ENCODE results near the gene FAM53A. TPM values are rescaled to one million over a fixed set of nuclear protein-coding genes. Genes with fewer than 3 reads are reported as not detected.
"Not testable (repeated sequence)": the region's sequence is repeated elsewhere in the genome, so short reads cannot be mapped to it uniquely, and the experiment has no call there.

The FAM53A gene
- total RNA-seq, 1 experiment from 2014 or later = 1.3 TPM

DNA sequence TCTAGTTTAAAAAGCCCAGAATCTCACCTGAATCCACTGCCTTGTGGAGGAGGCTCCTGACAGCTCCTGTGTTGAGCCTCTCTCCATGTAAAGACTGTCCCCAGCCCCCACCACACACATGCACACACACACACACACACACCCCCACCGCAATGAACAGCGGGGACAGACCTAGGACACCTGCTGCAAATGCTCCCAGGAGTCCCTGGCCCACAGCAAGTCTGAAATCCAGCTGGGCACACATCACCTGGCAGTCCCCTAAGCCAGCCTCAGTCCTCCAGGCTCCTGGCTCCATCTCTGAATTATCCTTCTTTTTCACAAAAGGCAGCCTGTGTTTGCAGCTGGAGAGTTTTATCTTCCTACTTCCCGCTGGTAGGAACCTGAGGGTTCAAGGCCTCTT, 6.6 kb upstream of the FAM53A start:
- no peak for DNase-seq (ENCODE audit: extremely low read depth, low read depth)

DNA sequence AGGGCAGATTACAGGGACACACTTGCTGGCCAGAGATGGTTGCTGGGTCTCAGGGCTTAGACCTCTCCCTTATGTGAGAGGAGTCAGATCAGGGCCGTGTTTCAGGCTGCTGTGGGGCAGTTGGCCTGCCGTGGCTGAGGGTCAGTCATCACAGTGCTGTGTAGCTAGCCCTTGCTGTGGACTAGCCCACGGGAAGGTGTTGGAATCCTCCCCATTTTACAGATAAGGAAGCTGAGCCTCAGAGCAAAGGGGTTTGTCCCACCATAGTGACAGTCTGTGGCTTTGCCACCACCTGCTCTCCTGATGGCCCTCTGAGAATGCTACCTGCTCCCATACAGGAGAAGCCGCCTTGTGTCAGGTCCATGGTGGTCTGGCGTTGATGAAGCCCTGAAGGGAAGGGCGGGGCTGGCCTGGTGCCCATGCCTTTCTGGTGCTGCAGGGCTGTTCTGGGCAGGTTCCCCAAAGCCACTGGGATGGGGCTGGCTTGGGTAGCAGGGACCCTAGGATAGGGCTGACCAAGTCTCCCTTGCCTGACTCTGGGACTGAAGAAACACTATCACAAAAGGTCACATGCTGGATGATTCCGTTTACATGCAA, 2.4 kb upstream of the FAM53A start:
- DNase-seq (ENCODE audit: extremely low read depth, low read depth) = no peak

DNA sequence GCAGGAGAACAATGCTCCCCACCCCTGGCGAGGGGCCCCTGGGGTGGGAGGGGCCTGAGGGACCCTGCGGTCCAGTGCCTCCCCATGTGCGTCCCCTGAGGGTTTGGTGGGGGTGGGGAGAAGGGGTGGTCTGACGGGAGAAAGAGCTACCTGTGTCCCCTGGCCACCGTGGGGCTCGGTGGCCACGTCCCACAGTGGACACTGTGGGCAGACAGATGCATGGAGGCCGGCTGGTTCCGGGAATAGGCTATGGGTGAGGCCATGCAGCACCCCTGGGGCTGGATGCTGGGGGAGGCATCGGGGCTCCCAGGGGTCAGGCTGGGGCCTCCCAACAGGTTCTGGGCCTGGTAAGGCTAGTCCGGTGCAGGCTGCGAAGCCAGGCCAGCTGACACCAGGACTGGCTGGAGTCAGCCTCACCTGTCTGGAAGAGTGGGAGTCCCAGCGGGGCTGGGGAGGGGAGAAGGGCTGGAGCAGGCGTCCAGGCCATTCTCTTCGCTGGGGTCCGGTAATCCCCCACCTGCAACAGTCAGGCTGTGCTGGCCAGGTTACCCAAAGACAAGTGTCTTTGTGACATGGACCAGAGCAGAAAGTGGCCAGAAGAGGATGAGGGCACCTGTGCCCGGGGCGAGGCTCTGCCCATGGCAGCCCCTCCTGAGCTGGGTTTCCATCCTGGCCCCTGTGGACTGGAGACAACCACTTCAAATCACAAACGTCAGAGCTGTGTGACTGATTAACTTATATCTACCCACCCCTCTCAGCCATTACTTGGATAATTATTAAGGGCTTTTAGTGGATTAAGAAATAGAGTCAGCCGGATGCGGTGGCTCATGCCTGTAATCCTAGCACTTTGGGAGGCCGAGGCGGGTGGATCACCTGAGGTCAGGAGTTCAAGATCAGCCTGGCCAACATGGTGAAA, 1.4 kb upstream of the FAM53A start:
- no peak for DNase-seq (ENCODE audit: extremely low read depth, low read depth)

DNA sequence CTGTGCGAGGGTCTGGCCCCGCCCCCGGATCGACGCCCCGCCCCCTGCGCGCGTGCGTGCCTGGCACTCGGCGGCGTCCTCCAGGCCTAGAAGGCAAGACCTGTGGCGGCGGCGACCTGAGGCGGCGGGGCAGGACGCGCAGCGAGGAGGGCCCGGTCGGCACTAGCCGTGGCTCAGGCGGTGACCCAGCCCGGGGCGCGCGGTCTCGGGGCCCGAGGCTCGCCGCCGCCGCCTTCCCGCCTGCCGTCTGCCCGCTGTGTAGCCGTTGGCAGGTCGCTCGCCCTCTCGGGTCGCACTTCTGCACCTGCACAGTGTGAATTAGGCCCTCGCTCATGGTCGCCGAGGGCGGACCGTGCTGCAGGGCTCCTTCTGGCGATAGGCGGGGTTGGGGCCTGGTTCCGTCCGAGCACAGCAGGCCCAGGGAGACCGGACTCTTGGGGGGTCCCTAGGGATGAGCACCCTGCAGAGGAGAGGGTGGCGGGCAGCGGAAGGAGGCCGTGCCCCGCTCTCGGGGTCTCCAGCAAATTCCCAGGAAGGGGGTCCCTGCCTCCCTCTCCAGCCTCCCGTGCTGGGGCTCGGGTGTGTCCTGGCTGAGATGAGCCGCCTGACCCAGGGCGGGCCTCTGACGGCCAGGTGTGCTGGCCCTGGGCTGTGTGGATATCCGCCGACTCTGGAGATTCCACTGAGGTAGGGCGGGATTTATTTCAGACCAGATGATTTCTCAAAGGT, 557 bp upstream of the FAM53A start:
- no peak for DNase-seq (ENCODE audit: extremely low read depth, low read depth)

DNA sequence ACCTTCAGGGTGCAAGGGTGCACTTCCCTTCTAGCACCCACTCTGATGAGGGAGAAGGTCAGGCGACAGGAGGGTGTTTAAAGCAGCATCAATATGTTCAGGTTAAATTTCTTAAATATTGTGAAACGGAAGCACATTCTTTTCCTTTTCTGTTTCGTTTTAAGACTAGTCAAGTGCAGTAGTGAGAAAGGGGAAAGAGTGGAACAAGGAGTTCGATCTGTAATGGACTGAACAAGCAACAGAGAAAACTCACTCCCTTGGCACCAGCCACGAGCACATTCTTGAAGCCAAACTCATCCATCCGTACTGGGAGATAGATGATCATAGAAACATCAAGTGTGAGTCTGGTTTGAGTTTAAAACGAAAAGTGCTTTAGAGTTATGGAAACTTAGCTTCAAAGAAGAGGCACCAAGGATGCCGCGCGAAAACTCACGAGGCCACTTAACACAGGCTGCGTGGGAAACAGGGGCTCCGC, 815 bp downstream of the FAM53A start:
- DNase-seq (ENCODE audit: extremely low read depth, low read depth) = no peak

DNA sequence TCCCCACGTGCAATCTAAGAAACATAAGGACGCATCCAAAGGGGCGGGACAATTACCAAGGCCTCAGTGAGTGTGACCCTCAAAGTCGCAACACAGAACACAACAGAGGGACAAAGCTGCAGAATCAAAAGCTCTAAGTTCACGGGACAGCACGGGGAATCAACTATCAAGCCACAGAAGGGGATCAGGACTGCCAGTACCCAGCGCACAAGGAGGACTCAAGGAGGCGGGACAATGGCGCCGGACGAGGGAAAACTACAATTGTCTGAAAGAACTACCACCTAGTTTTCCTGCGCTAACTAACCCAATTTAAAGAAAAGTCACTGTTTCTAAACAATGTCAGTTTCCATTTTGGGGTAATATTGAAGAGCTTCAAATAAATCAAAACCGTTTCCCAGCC, 1.3 kb downstream of the FAM53A start:
- DNase-seq (ENCODE audit: extremely low read depth, low read depth) = no peak

DNA sequence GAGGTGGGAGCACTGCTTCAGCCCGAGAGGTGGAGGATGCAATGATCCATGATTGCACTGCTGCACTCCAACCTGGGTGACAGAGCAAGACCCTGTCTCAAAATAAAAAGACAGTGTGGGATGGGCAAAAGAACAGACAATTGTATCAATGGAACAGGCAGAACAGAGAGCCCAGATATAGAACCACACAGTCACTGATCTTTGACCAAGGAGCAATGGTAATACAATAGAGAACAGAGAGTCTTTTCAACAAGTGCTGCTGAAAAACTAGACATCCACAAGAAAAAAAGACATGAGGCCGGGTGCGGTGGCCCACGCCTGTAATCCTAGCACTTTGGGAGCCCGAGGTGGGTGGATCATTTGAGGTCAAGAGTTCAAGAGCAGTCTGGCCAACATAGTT, 5.9 kb downstream of the FAM53A start:
- no peak for DNase-seq (ENCODE audit: extremely low read depth, low read depth)

DNA sequence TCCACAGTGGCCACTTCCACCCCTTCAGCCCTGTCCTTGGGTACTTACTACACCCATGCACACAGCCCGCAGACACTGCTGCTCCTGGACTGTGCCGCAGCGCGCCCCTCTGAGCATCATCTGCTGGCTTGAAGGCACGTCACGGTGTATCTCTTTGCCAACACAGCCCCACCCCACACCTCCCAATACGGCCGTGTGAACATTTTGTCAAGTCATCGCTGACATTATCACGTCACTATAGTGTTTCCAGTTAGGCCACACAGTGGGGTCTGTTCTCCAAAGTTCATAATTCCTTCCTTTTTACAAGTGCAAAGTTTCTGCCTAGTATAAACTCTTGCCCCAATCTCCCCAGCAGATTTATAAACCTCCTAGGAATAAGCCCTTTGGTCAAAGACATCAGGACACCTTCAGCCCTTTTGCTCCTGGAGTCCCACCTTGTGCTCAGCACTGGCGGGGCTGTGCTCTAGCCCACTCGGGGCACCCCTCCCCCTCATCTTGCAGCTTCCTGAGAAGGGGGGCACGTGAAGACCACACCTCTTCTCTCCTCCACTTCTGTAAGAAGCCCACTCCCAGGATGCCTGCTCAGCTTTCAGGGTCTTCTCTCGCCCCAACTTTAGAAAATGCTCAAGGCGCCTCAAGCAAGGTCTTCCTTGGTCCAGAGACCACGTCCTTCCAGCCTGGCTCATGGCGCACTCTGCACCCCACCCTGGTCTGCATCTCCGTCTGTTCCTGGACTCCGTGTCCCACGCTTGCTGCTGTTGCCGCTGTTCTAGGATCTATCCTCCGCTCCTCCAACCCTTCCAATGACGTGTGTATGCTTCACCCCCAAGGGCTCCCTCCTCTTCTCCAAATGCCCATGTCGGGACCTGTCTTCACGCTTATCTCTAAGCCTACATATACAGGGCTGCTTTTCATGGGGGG, 7.2 kb downstream of the FAM53A start:
- DNase-seq (ENCODE audit: extremely low read depth, low read depth) = peak; percentile 42

DNA sequence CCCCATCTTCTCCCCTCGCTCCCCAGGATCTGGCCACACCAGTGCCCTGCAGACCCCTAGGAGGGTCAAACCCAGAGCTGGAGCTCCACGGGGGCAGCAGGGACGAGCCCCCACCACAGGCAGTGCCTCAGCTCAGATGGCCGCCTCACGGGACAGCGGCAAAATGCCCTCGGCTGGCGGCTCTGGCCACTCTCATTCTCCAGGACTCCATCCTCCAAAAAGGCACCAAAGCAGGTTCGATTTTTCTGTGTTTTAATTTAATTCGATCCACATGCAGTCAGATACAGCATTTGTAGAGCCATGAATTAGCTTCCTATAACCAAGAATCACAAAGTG, 8.3 kb downstream of the FAM53A start:
- DNase-seq (ENCODE audit: extremely low read depth, low read depth) = no peak

DNA sequence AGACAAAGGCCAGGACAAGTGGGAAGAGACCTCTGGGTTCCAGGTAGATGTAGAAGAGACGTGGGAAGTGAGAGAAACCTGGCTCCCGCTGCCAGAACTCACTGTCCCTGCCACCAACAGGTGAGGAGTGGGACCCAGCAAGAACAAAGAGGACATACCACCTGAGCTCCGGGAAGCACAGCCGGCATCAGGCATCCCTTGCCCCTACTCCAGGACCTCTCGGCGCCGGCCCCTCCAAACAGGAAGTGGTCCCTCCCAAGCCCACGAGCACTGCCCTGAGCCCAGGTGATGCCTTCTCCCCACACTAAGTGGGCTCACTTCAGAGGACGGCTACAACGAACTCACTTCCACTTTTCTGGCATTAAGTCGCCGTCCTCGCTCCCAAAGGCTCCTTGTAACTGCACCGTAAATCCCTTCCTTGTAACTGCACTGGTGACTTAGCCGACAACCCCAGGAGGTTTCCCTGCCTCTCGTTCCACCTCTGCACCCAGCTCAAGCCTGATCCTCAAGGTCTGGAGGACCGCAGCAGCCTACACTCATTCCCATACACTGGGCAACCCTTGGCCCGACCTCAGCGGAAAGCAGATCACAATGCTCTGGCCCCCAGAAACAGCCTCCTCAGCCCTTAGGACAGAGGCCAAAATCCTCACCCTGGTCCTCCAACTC, 8.8 kb downstream of the FAM53A start:
- DNase-seq (ENCODE audit: extremely low read depth, low read depth) = no peak

DNA sequence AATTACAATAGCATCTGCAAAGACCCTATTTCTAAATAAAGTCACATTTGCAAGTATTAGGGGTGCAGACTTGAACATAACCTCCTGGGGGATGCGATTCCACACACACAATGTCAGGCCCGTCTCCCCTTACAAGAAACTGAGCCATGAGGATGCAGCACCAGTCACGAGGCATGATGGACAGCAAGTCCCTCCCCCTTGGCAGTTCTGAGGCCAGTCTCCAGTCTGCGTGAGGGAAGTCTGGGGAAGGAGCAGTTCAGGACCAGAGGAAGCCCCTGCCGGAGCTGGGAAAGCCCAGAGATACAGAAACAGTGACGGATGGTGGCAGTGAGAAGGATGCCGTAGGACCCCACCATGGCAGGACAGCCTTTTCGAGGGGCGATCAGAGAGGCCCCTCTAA, 9.4 kb downstream of the FAM53A start:
- DNase-seq (ENCODE audit: extremely low read depth, low read depth) = no peak

DNA sequence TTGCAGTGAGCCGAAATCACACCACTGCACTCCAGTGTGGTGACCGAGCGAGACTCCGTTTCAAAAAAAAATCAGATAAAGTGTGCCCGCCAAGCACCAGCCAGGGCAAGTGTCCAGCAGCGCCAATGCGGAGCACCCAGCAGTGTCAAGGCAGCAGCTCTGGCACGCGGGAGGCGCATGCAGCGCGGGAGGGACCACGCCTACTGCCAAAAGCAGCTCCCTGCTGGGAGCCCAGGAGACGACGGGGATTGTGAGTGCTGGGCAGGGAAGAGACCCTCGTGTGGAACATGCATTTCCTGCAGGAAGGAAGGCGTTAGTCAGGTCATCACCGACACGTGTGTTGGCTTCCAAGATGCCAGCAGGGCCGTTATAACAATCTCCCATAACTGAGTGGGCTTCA, 10.4 kb downstream of the FAM53A start:
- DNase-seq (ENCODE audit: extremely low read depth, low read depth) = no peak

DNA sequence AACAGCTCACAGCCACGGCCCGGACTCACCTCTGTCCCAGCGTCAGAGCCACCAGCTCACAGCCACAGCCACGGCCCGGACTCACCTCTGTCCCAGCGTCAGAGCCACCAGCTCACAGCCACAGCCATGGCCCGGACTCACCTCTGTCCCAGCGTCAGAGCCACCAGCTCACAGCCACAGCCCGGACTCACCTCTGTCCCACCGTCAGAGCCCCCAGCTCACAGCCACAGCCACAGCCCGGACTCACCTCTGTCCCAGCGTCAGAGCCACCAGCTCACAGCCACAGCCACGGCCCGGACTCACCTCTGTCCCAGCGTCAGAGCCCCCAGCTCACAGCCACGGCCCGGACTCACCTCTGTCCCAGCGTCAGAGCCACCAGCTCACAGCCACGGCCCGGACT, 13.1 kb downstream of the FAM53A start:
- not testable (repeated sequence) for DNase-seq (ENCODE audit: extremely low read depth, low read depth)

DNA sequence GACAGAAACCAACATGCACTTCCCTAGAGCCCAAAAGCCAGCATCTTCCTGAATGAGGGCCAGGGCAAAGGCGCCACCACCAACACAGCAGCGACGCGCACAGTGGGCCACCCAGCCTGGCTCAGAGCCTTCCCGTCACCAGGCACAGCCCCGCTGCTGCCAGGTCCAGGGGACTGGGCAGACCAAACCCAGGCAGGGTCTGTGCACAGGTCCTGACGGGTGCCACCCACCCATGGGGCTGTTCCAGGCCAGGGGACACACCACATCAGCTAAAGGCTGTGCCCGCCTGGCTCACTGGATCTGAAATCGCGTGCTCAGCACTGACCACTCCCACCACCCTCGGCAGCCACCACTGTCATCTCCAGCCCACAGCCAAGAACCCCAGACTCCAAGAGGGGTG, 13.8 kb downstream of the FAM53A start:
- no peak for DNase-seq (ENCODE audit: extremely low read depth, low read depth)

DNA sequence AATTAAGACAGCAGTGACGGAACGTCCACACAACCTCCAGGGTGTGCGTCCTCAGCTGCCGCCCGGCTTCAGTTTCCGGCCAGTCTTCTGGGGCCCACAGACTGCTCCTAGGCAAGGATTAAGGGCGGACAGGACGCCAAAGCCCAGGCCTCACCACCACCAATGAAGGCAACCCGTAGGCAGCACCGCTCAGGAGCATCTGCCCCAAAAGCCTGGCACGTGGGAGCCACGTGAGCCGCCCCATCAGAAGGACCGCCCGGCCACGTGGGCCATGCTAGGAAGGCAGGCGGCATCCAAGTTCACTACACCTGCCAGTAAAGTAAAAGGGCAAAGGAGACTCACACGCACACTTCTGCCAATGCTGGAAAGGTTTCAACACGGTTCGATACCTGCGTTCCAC, 14.3 kb downstream of the FAM53A start:
- DNase-seq (ENCODE audit: extremely low read depth, low read depth) = no peak

DNA sequence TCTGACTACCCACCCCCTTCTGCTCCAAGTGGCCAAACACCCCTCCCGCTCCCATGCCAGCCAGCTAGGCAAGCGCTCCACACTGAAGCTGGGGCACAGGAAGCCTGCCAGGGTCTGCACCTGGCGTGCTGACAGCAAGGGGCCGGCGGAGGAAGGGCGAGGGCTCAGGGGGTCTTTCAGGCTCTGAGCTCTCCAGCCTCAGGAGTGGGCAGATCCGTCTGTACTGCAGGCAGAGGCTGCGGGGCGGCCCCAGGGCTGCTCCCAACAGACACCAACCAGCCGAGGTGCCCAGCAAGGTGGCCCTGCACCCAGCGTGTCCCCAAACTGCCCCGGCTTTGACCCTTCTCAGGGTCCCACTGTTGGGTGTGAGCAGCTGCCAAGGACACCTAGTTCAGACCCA, 14.8 kb downstream of the FAM53A start:
- no peak for DNase-seq (ENCODE audit: extremely low read depth, low read depth)

DNA sequence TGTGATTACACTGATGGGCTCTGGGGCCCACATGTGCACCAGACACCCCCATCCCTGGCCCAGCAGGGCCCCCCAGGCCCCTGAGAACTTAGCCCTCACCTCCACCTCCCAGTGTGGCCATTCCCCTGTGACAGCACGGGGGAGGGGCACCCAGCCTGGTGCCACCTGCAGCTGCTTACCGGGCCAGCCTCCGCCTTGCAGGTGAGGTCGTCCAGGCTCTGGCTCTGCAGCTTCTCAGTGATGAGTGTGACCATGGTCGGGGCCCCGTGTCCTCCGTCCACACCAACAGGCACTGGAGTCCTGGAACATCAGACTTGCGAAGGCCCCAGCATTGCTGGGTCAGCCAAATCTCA, 15.6 kb downstream of the FAM53A start:
- no peak for DNase-seq (ENCODE audit: extremely low read depth, low read depth)

DNA sequence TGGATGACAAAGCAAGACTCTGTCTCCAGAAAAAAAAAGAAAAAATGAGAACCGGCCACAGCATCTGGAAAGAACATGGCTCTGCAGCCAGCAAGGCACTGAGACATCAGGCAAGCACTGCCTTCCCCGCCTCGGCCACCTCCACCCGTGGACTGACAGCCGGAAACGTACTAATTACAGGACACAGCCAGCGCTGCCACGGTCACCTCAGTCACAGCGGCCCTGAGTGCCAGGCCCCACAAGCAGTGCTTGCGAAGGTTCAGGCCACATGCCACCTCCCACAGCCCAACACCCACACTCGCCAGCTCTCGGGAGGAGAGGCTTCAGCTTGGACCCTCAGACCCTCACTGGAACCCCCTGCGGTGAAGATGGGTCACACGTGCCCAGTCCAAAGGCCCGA, 16.8 kb downstream of the FAM53A start:
- no peak for DNase-seq (ENCODE audit: extremely low read depth, low read depth)

DNA sequence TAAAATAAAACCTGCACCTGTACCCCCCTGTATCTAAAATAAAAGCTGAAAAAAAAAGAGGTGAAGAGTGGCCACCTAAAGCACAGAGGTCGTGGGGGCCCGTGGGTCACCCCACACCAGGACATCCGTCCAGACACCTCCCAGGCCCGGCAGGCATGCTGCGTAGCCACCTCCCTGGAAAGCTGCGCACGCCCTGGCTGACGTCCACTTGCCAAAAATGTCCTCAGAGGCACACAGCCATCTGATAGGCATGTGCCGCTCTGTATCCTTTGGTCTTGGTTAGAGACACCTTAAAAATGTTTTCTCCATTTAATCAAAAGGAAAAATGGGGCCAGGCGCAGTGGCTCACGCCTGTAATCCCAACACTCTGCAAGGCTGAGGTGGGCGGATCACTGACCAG, 17.7 kb downstream of the FAM53A start:
- DNase-seq (ENCODE audit: extremely low read depth, low read depth) = no peak

DNA sequence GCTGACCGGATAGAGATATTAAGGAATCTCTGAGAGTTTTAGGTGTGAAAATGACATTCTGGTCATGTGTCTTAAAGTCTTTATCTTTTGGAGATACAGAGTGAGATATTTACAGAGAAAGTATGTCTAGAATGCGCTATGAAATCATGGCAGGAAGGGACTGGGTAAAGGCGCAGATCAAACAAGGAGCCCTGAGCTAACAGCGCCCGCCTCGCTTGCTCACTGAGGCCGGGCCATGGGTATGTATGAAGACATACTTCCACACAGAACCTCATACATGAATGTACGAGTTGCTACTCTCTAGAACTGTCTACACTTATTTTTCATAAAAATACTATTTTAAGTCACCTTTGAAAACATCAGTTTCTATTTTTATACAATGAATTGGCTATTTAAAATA, 20.0 kb downstream of the FAM53A start:
- no peak for DNase-seq (ENCODE audit: extremely low read depth, low read depth)
